ENCODE data around the gene FOXP1. TPM values are rescaled to one million over a fixed set of nuclear protein-coding genes. Genes with fewer than 3 reads are reported as not detected.
A peak's percentile ranks its signal among the peaks of the same experiment; 100 is the strongest.

FOXP1 gene
- total RNA-seq, 3 donors from 2014 or later: 61.9 to 267 (median 146) TPM

- Histone ChIP-seq H3K9me3 (no peaks in the 10 kb centered on the region), H3K4me1 (peaks cover 0 to 8% of the 10 kb centered on the region in 2 donors), H3K4me3 (no peak overlapping the region), H3K27me3 (no peaks in the 10 kb centered on the region), H3K36me3 (no peaks in the 10 kb centered on the region), H3K27ac (peak overlapping the region in 1 of 2 donors; percentile 10)
- TF ChIP-seq POLR2A (IDR thresholded peaks at IDR 0.05): no peak
- TF ChIP-seq POLR2AphosphoS5 (IDR thresholded peaks at IDR 0.05): no peak
- TF ChIP-seq, protein P1, sequence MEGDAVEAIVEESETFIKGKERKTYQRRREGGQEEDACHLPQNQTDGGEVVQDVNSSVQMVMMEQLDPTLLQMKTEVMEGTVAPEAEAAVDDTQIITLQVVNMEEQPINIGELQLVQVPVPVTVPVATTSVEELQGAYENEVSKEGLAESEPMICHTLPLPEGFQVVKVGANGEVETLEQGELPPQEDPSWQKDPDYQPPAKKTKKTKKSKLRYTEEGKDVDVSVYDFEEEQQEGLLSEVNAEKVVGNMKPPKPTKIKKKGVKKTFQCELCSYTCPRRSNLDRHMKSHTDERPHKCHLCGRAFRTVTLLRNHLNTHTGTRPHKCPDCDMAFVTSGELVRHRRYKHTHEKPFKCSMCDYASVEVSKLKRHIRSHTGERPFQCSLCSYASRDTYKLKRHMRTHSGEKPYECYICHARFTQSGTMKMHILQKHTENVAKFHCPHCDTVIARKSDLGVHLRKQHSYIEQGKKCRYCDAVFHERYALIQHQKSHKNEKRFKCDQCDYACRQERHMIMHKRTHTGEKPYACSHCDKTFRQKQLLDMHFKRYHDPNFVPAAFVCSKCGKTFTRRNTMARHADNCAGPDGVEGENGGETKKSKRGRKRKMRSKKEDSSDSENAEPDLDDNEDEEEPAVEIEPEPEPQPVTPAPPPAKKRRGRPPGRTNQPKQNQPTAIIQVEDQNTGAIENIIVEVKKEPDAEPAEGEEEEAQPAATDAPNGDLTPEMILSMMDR (IDR thresholded peaks at IDR 0.05): no peak
- DNase-seq (ENCODE audit: low spot score in 2 of 2): no peak
- intact Hi-C loops (cut with DNase I; ENCODE audit: low total_unique reads): no loop called here
These were observed 380.5 kb downstream of the FOXP1 start for GRCh38 chr3:71202848-71203533.

DNA sequence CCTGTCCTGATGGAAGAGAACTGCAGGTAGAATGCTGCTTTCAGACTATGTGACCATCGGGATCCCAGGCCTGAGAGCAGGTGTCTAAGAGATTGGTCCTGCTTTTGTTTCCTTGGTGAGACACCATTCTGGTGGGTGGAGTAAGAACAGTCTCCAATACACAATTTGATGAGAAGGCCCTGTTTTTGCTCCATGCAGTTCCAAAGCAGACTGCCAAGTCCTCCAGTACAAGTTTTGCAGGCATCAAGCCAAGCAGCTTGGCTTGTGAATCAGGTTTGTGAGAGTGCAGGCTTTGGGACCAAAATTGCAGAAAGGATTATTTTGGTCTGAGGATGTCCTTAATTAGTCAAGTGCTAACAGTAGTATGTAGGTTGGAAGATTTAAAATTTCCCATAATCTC, 381.6 kb downstream of the FOXP1 start:
- DNase-seq (ENCODE audit: low spot score in 2 of 2): peak; percentile 60 to 67
- intact Hi-C loops (cut with DNase I; ENCODE audit: low total_unique reads): no loop called here
- TF ChIP-seq POLR2AphosphoS5 (IDR thresholded peaks at IDR 0.05): no peak
- TF ChIP-seq, protein P1 (IDR thresholded peaks at IDR 0.05): no peak
- TF ChIP-seq POLR2A (IDR thresholded peaks at IDR 0.05): no peak
- Histone ChIP-seq H3K9me3 (no peaks in the 10 kb centered on the region), H3K4me3 (no peak overlapping the region), H3K4me1 (peaks cover 0 to 8% of the 10 kb centered on the region in 2 donors), H3K27me3 (no peaks in the 10 kb centered on the region), H3K27ac (peak overlapping the region in 1 of 2 donors; percentile 38), H3K36me3 (no peaks in the 10 kb centered on the region)

DNA sequence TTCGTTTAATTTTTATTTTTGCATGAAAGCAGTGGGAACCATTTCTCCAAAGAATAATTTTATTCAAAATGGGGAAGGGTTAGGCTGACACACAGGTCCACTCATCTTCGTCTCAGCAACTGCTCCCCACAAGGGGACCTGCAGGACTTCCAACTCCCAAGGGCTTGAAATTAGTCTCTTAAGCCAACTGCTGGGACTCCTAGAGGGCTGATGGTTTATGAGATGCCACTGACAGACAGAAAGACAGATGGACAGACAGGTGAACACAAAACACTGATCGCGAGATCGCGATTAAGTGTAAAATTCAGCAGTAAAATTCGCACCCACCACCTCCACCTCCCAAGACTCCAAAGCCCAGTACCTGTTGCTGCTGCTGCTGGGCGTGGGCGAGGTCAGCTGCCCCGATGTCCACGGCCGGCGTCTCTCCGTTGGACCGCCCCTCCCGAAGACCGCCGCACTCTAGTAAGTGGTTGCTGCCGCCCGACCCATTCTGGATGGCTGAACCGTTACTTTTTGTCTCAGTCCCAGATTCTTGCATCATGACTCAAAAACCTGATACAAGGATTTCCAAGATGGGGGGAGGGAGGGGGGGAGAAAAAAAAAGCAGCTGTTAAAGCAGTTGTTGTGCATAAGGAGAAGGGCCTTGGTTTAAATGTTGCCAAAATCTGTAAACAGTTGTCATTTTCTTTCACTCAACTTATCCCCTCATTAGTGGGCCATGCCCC, 385.5 kb downstream of the FOXP1 start:
- DNase-seq (ENCODE audit: low spot score in 2 of 2): no peak
- Histone ChIP-seq H3K27ac (no peak overlapping the region), H3K4me3 (no peak overlapping the region), H3K4me1 (peaks cover 0 to 8% of the 10 kb centered on the region in 2 donors), H3K27me3 (no peaks in the 10 kb centered on the region), H3K9me3 (no peaks in the 10 kb centered on the region), H3K36me3 (no peaks in the 10 kb centered on the region)
- no peak for TF ChIP-seq POLR2AphosphoS5 (IDR thresholded peaks at IDR 0.05)
- intact Hi-C loops (cut with DNase I; ENCODE audit: low total_unique reads): no loop called here

DNA sequence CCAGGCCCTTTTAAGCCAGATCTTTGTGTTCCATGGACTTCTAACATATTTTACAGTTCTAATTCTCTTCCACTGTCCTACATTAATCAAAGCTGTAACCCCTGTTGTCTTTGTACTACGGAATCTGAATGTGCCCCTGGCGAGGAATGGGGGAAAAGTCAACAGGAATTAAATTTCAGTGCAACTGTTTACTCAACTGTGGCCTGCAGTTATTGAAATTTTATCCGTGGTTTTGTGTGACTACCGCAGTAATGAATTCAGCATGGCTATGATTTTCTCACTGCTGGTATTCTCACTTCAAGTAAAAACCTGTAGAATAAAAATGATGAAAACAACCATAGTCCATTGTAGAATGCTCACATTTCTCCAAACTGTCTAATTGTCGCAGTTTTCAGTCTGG, 388.0 kb downstream of the FOXP1 start:
- intact Hi-C loops (cut with DNase I; ENCODE audit: low total_unique reads): no loop called here
- DNase-seq (ENCODE audit: low spot score in 2 of 2): no peak
- no peak overlapping the region for H3K4me3 ChIP-seq
- H3K27me3 ChIP-seq: no peaks in the 10 kb centered on the region
- no peaks in the 10 kb centered on the region for H3K4me1 ChIP-seq
- H3K27ac ChIP-seq: no peak overlapping the region
- H3K9me3 ChIP-seq: no peaks in the 10 kb centered on the region
- H3K36me3 ChIP-seq: no peaks in the 10 kb centered on the region
- TF ChIP-seq POLR2AphosphoS5 (IDR thresholded peaks at IDR 0.05) (no peak), POLR2A (IDR thresholded peaks at IDR 0.05) (no peak)
- TF ChIP-seq, protein P1 (IDR thresholded peaks at IDR 0.05): no peak

GRCh38 chr3:71194785-71195184, 388.7 kb downstream of the FOXP1 start:
- no peak for DNase-seq (ENCODE audit: low spot score in 2 of 2)
- Histone ChIP-seq H3K36me3 (no peaks in the 10 kb centered on the region), H3K4me3 (no peak overlapping the region), H3K27me3 (no peaks in the 10 kb centered on the region), H3K4me1 (no peaks in the 10 kb centered on the region), H3K9me3 (no peaks in the 10 kb centered on the region), H3K27ac (no peak overlapping the region)
- intact Hi-C loops (cut with DNase I; ENCODE audit: low total_unique reads): no loop called here
- TF ChIP-seq POLR2A (IDR thresholded peaks at IDR 0.05) (no peak), POLR2AphosphoS5 (IDR thresholded peaks at IDR 0.05) (no peak)
- TF ChIP-seq, protein P1 (IDR thresholded peaks at IDR 0.05): no peak

All from breast epithelium (tissue), 4 donors.